Lower lobe of right lung (tissue), 2 donors: ENCODE results near the gene RPGR. TPM values are rescaled to one million over a fixed set of nuclear protein-coding genes. Genes with fewer than 3 reads are reported as not detected.

ENCODE experiments used
- ATAC-seq, 2 donors: fragments of 200-7000 bp; cut with Tn5 transposase; one replicate each; pipeline ENCODE4 v1.9.1; 2020 to 2022; ENCODE audit warnings: mild to moderate bottlenecking in 2 of 2, moderate library complexity in 2 of 2
- DNase-seq: peaks from one replicate; pipeline ENCODE4 v3.0.0-alpha.2; 2020
- H3K27ac ChIP-seq: fragments of 200-600 bp; one replicate; pipeline ENCODE4 v1.8.0; 2022
- H3K27me3 ChIP-seq: fragments of 200-600 bp; one replicate; pipeline ENCODE4 v1.8.0; 2022; ENCODE audit warnings: low read depth
- H3K36me3 ChIP-seq: fragments of 200-600 bp; one replicate; pipeline ENCODE4 v1.8.0; 2022; ENCODE audit warnings: mild to moderate bottlenecking
- H3K4me1 ChIP-seq: fragments of 200-600 bp; one replicate; pipeline ENCODE4 v1.8.0; 2022
- H3K4me3 ChIP-seq: fragments of 200-600 bp; one replicate; pipeline ENCODE4 v1.8.0; 2022; ENCODE audit warnings: mild to moderate bottlenecking
- H3K9me3 ChIP-seq: fragments of 200-600 bp; one replicate; pipeline ENCODE4 v1.8.0; 2022
- CTCF ChIP-seq: fragments of 200-600 bp; IDR thresholded peaks from one replicate; pipeline ENCODE4 v1.8.0; 2022; ENCODE audit warnings: antibody characterized with exemption, mild to moderate bottlenecking
- intact Hi-C: fragments of 100-400 bp; cut with DNase I; formaldehyde crosslinking; loops from one replicate; pipeline ENCODE4 v1.11.0; 2022
- total RNA-seq: library from RNA; stranded (reverse); fragmentation: NEBNext Ultra II Directional; extraction: Animal tissue kit (Norgen Biotek cat#: 25700); gene quantifications from one replicate; pipeline ENCODE4 v1.2.1, GENCODE V29; 2021
- donor health status: DM: no; HTN: yes; CAD: no; lungs with severe emphysema.

The RPGR gene
- total RNA-seq, 1 donor from 2014 or later: 15.2 TPM

- no peaks in the 10 kb centered on the region for H3K27me3 ChIP-seq
- H3K4me1 ChIP-seq: no peaks in the 10 kb centered on the region
- H3K4me3 ChIP-seq: no peak overlapping the region
- ATAC-seq (no peak), DNase-seq (no peak)
- no peak overlapping the region for H3K27ac ChIP-seq
- H3K36me3 ChIP-seq: no peaks in the 10 kb centered on the region
- intact Hi-C loops: no loop called here
- no peaks in the 10 kb centered on the region for H3K9me3 ChIP-seq
- no peak for TF ChIP-seq CTCF
Observed at GRCh38 chrX:38277802-38278201, 49.5 kb downstream of the RPGR start.

GRCh38 chrX:38277136-38277535 is 50.2 kb downstream of the RPGR start:
- ATAC-seq (no peak), DNase-seq (no peak)
- Histone ChIP-seq H3K9me3 (no peaks in the 10 kb centered on the region), H3K36me3 (no peaks in the 10 kb centered on the region), H3K4me1 (no peaks in the 10 kb centered on the region), H3K4me3 (no peak overlapping the region), H3K27me3 (no peaks in the 10 kb centered on the region), H3K27ac (no peak overlapping the region)
- intact Hi-C loops: no loop called here
- TF ChIP-seq CTCF: no peak

GRCh38 chrX:38276089-38276488 is 51.2 kb downstream of the RPGR start:
- intact Hi-C loops: no loop called here
- Histone ChIP-seq H3K27ac (no peak overlapping the region), H3K9me3 (no peaks in the 10 kb centered on the region), H3K4me3 (no peak overlapping the region), H3K4me1 (no peaks in the 10 kb centered on the region), H3K36me3 (no peaks in the 10 kb centered on the region), H3K27me3 (no peaks in the 10 kb centered on the region)
- no peak for TF ChIP-seq CTCF
- DNase-seq: no peak
- peak in 1 of 2 donors; percentile 14 for ATAC-seq

GRCh38 chrX:38275615-38276014 is 51.7 kb downstream of the RPGR start:
- TF ChIP-seq CTCF: no peak
- H3K36me3 ChIP-seq: no peaks in the 10 kb centered on the region
- H3K27ac ChIP-seq: no peak overlapping the region
- H3K4me3 ChIP-seq: no peak overlapping the region
- no peaks in the 10 kb centered on the region for H3K4me1 ChIP-seq
- H3K9me3 ChIP-seq: no peaks in the 10 kb centered on the region
- intact Hi-C loops: no loop called here
- DNase-seq (no peak), ATAC-seq (peak; percentile 13 to 54)
- H3K27me3 ChIP-seq: no peaks in the 10 kb centered on the region

- Histone ChIP-seq H3K27me3 (no peaks in the 10 kb centered on the region), H3K9me3 (no peaks in the 10 kb centered on the region), H3K4me3 (no peak overlapping the region), H3K27ac (no peak overlapping the region), H3K36me3 (no peaks in the 10 kb centered on the region), H3K4me1 (no peaks in the 10 kb centered on the region)
- no peak for ATAC-seq
- intact Hi-C loops: no loop called here
- no peak for TF ChIP-seq CTCF
- no peak for DNase-seq
Observed at GRCh38 chrX:38273453-38273852, 53.9 kb downstream of the RPGR start.

- H3K9me3 ChIP-seq: no peaks in the 10 kb centered on the region
- no peaks in the 10 kb centered on the region for H3K4me1 ChIP-seq
- no peak for DNase-seq
- intact Hi-C loops: no loop called here
- TF ChIP-seq CTCF: no peak
- H3K27ac ChIP-seq: no peak overlapping the region
- no peak overlapping the region for H3K4me3 ChIP-seq
- H3K36me3 ChIP-seq: no peaks in the 10 kb centered on the region
- H3K27me3 ChIP-seq: no peaks in the 10 kb centered on the region
- no peak for ATAC-seq
Observed at GRCh38 chrX:38271154-38271716, 56.1 kb downstream of the RPGR start.
